ENCODE measurements around the gene BACE2.

DNA sequence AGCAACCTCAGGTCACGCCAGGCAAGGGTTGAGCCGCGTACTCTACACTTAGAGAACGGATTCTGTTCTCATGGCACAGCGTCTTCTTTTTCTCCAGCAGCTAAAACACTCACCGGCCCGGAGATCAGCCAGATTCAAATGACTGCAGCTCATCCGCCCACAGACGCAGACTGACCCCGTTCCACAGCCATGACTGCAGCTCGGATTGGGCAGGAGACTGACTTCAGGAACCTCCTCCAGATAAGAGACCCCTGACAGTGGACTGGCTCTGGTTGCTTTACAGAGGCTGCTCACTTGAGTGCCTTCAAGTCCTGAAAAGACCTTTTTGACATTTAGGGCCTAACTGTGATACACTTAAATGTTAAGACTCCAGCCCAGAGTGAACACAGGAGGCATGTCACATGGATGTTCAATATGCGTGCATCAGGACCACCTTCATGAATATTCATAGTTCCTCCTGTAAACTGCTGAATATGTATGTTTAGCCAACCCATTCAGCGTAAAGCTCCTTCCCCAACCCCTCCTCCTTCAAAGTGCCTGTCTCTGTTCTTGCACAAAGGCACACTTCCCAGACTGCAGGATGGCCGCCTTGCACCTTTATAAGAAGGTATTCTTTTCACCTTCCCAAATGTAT is 42.6 kb downstream of the BACE2 start:
- TF ChIP-seq, protein P1, sequence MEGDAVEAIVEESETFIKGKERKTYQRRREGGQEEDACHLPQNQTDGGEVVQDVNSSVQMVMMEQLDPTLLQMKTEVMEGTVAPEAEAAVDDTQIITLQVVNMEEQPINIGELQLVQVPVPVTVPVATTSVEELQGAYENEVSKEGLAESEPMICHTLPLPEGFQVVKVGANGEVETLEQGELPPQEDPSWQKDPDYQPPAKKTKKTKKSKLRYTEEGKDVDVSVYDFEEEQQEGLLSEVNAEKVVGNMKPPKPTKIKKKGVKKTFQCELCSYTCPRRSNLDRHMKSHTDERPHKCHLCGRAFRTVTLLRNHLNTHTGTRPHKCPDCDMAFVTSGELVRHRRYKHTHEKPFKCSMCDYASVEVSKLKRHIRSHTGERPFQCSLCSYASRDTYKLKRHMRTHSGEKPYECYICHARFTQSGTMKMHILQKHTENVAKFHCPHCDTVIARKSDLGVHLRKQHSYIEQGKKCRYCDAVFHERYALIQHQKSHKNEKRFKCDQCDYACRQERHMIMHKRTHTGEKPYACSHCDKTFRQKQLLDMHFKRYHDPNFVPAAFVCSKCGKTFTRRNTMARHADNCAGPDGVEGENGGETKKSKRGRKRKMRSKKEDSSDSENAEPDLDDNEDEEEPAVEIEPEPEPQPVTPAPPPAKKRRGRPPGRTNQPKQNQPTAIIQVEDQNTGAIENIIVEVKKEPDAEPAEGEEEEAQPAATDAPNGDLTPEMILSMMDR (IDR thresholded peaks at IDR 0.05): no peak
- no peak for TF ChIP-seq ZFX (IDR thresholded peaks at IDR 0.05; ENCODE audit: borderline replicate concordance)

Data from 22Rv1 (cell line).